IPS-18a (cell line): Measurements from ENCODE around the gene EPB41L1.
A peak's percentile ranks its signal among the peaks of the same experiment; 100 is the strongest.

Experiments used
- H3K27ac ChIP-seq: one replicate; pipeline ENCODE4 v1.5.1; 2013; ENCODE audit warnings: low read length
- H3K27me3 ChIP-seq: one replicate; pipeline ENCODE4 v1.6.1; 2013; ENCODE audit warnings: mild to moderate bottlenecking, low read length; ENCODE audit not compliant: control insufficient read depth, insufficient read depth
- H3K36me3 ChIP-seq: one replicate; pipeline ENCODE4 v1.6.1; 2013; ENCODE audit warnings: low read depth, low read length; ENCODE audit not compliant: control insufficient read depth
- H3K4me1 ChIP-seq: one replicate; pipeline ENCODE4 v1.6.1; 2013; ENCODE audit warnings: low read depth, low read length; ENCODE audit not compliant: control insufficient read depth
- H3K4me3 ChIP-seq: one replicate; pipeline ENCODE4 v1.5.1; 2013; ENCODE audit warnings: low read length
- H3K9ac ChIP-seq: one replicate; pipeline ENCODE4 v1.6.1; 2013; ENCODE audit warnings: mild to moderate bottlenecking, low read length, moderate library complexity
- H3K9me3 ChIP-seq: one replicate; pipeline ENCODE4 v1.6.1; 2013; ENCODE audit warnings: low read depth, low read length; ENCODE audit not compliant: control insufficient read depth

The EPB41L1 gene

DNA sequence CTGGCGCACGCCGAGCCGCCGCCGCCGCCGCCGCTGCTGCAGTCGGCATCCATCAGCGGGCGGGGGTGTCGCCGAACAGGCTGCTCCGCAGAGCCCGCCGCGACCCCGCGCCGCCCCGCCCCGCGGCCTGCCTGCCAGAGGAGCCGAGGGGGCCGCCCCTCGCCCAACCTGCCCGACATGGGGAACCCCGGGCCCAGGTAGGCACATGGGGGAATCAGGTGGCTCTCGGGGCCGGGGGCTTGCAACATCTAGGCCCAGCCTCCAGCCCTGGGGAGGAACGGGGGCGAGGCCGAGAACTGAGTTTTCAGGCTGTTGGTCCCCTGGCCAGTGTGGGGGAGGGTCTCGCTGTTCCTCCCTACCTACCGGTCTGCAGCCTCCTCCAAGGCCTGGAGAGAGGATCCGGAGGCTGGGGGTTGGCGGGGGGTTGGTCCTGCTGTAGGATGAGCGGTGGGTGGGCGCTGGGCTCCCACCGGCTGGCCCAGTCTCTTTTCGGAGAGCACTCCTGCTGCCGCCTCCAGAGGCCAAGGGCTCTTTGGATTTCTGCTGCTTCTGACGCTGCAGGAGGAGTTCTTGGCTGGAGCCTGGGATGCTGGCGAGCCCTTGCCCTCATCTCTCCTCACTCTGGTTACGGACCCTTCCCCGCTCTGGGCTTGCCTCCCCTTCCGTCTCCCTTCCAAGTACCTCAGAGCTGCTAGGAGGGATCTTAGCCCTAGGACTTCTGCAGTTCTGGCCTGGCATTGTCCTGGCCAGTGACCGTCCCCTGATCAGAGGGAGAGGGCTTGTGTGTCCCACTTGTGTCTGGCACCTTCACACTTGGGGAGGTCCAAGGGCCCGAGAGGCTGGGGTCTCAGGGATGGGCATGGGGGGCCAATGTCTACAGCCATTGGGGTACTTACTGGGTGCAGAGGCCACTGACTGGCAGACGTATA lies at the start of gene EPB41L1:
EPB41L1 (plus strand) TSS at position 41 of the 929 bp plus-strand sequence. CDS start 19,038 bp downstream, outside the sequence.
- Histone ChIP-seq H3K9ac (no peak within 1 kb of the TSS), H3K27me3 (peaks cover 13% of the 10 kb centered on the region), H3K36me3 (no peaks in the 10 kb centered on the region), H3K27ac (no peak within 1 kb of the TSS), H3K4me3 (peak within 1 kb of the TSS; percentile 73), H3K4me1 (peaks cover 7% of the 10 kb centered on the region), H3K9me3 (no peaks in the 10 kb centered on the region)

DNA sequence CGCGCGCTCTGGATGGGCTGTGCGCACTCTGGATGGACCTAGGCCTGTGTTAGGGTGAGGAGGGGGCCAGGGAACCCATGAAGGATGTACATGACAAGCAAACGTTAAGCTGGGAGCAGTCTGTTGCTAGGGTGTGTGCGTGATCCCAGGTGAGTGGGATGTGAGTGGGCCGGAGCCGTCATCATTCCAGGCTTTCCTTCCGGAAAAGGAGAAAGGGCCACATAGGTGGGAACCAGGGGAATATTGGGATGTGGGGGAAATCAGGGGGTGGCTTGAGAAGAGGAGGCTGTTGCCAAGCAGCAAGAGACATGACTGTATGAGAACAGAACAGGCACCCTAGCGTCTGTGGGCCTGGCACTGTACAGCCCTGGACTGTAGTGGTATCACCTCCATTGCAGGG lies 49.7 kb upstream of the EPB41L1 start:
- Histone ChIP-seq H3K27ac (no peak overlapping the region), H3K9ac (no peak overlapping the region), H3K9me3 (no peaks in the 10 kb centered on the region), H3K4me1 (no peaks in the 10 kb centered on the region), H3K36me3 (no peaks in the 10 kb centered on the region), H3K27me3 (peaks cover 13% of the 10 kb centered on the region), H3K4me3 (no peak overlapping the region)

DNA sequence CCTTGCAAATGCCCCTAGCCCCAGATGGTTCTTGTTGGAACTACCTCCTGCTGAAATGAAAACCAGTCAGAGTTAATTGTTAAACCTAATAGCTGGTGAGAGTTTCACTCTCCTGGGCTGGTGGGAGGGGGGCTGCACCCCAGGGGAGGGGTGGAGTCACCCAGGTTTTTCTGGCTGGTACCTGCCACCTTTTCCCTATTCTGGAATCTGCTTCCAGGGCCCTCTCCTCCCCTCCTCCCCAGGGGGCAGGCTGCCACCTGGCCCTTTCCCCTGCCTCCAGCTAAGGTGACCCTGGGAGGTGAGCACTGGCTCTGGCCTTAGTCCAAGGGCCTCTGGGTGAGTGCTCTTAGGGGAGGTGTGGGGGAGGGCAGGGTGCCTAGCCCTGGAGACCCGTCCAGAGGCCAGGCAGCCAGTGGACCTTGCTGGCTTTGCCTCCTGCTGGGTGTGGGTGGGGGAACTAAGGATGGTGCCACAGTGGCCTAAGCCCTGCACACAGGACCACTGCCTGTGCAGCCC lies 48.8 kb upstream of the EPB41L1 start:
- no peaks in the 10 kb centered on the region for H3K4me1 ChIP-seq
- no peak overlapping the region for H3K4me3 ChIP-seq
- no peaks in the 10 kb centered on the region for H3K36me3 ChIP-seq
- no peaks in the 10 kb centered on the region for H3K9me3 ChIP-seq
- H3K27ac ChIP-seq: no peak overlapping the region
- peaks cover 4% of the 10 kb centered on the region for H3K27me3 ChIP-seq
- no peak overlapping the region for H3K9ac ChIP-seq

DNA sequence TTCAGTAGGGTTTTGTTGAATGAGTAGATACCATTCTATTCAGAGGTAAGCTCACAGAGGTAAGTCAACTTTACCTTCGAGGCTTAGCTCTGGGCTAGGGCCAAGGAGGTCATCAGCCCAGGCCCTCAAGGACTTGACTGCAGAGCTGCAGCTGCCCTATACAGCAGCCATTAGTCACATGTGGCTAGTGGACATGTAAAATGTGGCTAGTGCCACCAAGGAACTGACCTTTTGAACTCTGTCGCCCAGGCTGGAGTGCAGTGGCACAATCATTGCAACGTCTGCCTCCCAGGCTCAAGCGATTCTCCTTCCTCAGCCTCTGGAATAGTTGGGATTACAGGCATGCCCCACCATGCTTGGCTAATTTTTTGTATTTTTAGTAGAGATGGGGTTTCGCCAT lies 47.9 kb upstream of the EPB41L1 start:
- Histone ChIP-seq H3K4me1 (no peaks in the 10 kb centered on the region), H3K9me3 (no peaks in the 10 kb centered on the region), H3K9ac (no peak overlapping the region), H3K36me3 (no peaks in the 10 kb centered on the region), H3K27me3 (no peaks in the 10 kb centered on the region), H3K27ac (no peak overlapping the region), H3K4me3 (no peak overlapping the region)

DNA sequence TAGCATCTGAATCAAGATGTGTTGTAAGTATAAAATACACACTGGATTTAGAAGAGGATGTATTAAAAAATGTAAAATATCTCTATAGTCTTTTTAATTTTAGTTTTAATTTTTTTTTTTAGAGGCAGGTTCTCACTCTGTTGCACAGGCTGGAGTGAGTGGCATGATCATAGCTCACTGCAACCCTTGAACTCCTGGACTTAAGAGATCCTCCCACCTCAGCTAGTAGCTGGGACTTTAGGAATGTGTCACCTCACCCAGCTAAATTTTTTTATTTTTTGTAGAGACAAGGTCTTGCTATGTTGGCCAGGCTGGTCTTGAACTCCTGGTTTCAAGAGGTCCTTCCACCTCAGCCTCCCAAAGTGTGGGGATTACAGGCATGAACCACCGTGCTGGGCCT lies 46.7 kb upstream of the EPB41L1 start:
- no peak overlapping the region for H3K4me3 ChIP-seq
- H3K4me1 ChIP-seq: no peaks in the 10 kb centered on the region
- H3K9me3 ChIP-seq: no peaks in the 10 kb centered on the region
- H3K36me3 ChIP-seq: no peaks in the 10 kb centered on the region
- H3K27ac ChIP-seq: no peak overlapping the region
- H3K27me3 ChIP-seq: no peaks in the 10 kb centered on the region
- no peak overlapping the region for H3K9ac ChIP-seq

GRCh38 chr20:36109251-36109947 lies 45.1 kb upstream of the EPB41L1 start:
- H3K4me3 ChIP-seq: no peak overlapping the region
- peaks cover 3% of the 10 kb centered on the region for H3K4me1 ChIP-seq
- H3K27ac ChIP-seq: no peak overlapping the region
- H3K9ac ChIP-seq: no peak overlapping the region
- H3K9me3 ChIP-seq: no peaks in the 10 kb centered on the region
- no peaks in the 10 kb centered on the region for H3K36me3 ChIP-seq
- peaks cover 8% of the 10 kb centered on the region for H3K27me3 ChIP-seq

- Histone ChIP-seq H3K9ac (no peak overlapping the region), H3K4me3 (no peak overlapping the region), H3K27me3 (peaks cover 8% of the 10 kb centered on the region), H3K36me3 (no peaks in the 10 kb centered on the region), H3K9me3 (no peaks in the 10 kb centered on the region), H3K4me1 (peaks cover 8% of the 10 kb centered on the region), H3K27ac (no peak overlapping the region)
Measured at GRCh38 chr20:36110994-36111393, 43.5 kb upstream of the EPB41L1 start.

DNA sequence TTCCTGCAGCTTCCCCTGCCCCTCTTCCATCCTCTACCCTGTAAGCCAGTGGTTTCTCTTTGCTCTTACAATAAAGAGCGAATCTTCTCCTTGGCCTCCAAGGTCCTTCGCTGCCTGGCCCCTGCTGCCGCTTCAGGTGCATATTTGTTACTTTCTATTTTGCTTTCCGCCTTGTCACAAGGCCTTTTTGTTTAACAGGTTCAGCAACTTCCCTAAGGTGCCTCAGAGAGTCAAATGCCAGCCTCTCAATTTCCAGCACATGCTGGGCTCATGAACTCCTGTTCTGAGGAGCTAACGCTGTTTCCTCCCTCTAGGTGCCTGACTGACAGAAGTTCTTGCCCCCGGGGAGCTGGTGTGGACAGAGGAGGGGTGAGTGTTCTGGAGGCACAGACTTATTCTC lies 42.4 kb upstream of the EPB41L1 start:
- H3K9ac ChIP-seq: no peak overlapping the region
- H3K27ac ChIP-seq: no peak overlapping the region
- H3K4me1 ChIP-seq: peaks cover 8% of the 10 kb centered on the region
- H3K27me3 ChIP-seq: peaks cover 8% of the 10 kb centered on the region
- H3K4me3 ChIP-seq: no peak overlapping the region
- H3K36me3 ChIP-seq: no peaks in the 10 kb centered on the region
- H3K9me3 ChIP-seq: no peaks in the 10 kb centered on the region

DNA sequence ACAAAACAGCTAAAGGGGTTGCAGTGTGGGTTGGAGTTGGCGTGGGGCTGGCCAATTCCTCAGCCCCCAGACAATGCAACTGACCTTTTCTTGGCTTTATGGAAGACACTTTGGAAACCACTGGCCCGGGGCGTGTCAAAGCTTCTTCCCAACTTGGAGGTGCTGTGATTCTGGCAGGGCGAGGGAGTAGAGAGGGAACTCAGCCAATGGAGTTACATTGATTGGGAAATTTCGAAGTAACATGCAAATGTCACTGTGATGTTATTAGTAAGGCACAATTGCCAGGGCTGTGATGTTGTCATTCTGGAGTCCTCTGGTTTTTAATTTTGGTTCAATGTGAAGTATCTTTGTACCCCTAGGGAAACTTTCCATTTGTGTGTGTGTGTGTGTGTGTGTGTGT lies 41.5 kb upstream of the EPB41L1 start:
- H3K27ac ChIP-seq: no peak overlapping the region
- peaks cover 8% of the 10 kb centered on the region for H3K4me1 ChIP-seq
- H3K9ac ChIP-seq: no peak overlapping the region

GRCh38 chr20:36113566-36114250 lies 40.8 kb upstream of the EPB41L1 start:
- peaks cover 8% of the 10 kb centered on the region for H3K27me3 ChIP-seq
- H3K27ac ChIP-seq: no peak overlapping the region
- no peak overlapping the region for H3K4me3 ChIP-seq
- H3K36me3 ChIP-seq: no peaks in the 10 kb centered on the region
- H3K4me1 ChIP-seq: peaks cover 8% of the 10 kb centered on the region
- H3K9ac ChIP-seq: no peak overlapping the region
- no peaks in the 10 kb centered on the region for H3K9me3 ChIP-seq

More for the DNA sequence above, 41.5 kb upstream of the EPB41L1 start:
- Histone ChIP-seq H3K36me3 (no peaks in the 10 kb centered on the region), H3K27me3 (peaks cover 8% of the 10 kb centered on the region), H3K4me3 (no peak overlapping the region), H3K9me3 (no peaks in the 10 kb centered on the region)

- Histone ChIP-seq H3K27ac (no peak overlapping the region), H3K4me1 (peaks cover 8% of the 10 kb centered on the region), H3K9me3 (no peaks in the 10 kb centered on the region), H3K27me3 (peaks cover 8% of the 10 kb centered on the region), H3K4me3 (no peak overlapping the region), H3K9ac (no peak overlapping the region), H3K36me3 (no peaks in the 10 kb centered on the region)
Measured at GRCh38 chr20:36114707-36115106, 39.8 kb upstream of the EPB41L1 start.
